GM19397 (cell line): Measurements from ENCODE around the gene CDH9.

Experiments
- ATAC-seq: cut with Tn5 transposase; IDR thresholded peaks from one replicate; pipeline ENCODE4 v1.9.1; 2021; ENCODE audit warnings: mild to moderate bottlenecking, moderate library complexity; ENCODE audit not compliant: unreplicated experiment

CDH9 gene

GRCh38 chr5:26843677-26844076 is 194.7 kb downstream of the CDH9 start:
- ATAC-seq: no peak

DNA sequence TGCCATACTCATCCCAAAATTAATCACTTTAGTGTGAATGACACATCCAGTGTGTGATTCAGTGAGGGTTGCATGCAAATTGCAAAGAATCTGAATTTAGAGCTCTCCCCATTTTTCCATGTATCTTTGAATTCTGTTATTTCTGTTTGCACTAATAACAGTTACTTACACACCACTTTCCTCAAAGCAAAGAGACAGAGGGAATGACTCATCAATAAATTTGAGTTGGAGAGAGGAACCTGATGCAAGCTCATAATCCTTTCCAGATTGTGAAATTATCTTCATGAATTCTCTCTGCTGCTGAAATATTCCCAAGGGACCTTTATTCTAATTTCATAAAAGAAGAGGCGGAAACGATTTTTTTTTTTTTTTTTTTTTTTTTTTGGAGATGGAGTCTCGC is 204.8 kb downstream of the CDH9 start:
- ATAC-seq: no peak
